Measurements from ENCODE around the gene AKR1C8. TPM values are rescaled to one million over a fixed set of nuclear protein-coding genes. Genes with fewer than 3 reads are reported as not detected.

Gene AKR1C8
- total and polyA plus RNA-seq, 2 of the 13 experiments (the other 11 are each of a cell fraction or from before 2014, with no cell fraction given), result 0.12 TPM; not detected in 1

- no peak for TF ChIP-seq CEBPZ (IDR thresholded peaks at IDR 0.05; ENCODE audit: low read length)
- peak; percentile 66; the same call in 1 of the 2 replicates for TF ChIP-seq RXRB (CRISPR knock-in tag; IDR thresholded peaks at IDR 0.05; ENCODE audit: borderline replicate concordance)
- no peak for TF ChIP-seq ZUFSP (CRISPR knock-in tag; IDR thresholded peaks at IDR 0.05; ENCODE audit: borderline replicate concordance)
- no peak for TF ChIP-seq ZNF670 (CRISPR knock-in tag; IDR thresholded peaks at IDR 0.05; ENCODE audit: borderline replicate concordance)
- TF ChIP-seq NCOA2 (CRISPR knock-in tag; IDR thresholded peaks at IDR 0.05), result peak; percentile 83
- TF ChIP-seq THAP8 (CRISPR knock-in tag; IDR thresholded peaks at IDR 0.05; ENCODE audit: borderline replicate concordance), result no peak
- no peak for TF ChIP-seq AKNA (CRISPR knock-in tag; IDR thresholded peaks at IDR 0.05; ENCODE audit: borderline replicate concordance)
- peak; percentile 82; the same call in 1 of the 2 replicates for TF ChIP-seq NFKBIZ (CRISPR knock-in tag; IDR thresholded peaks at IDR 0.05)
- TF ChIP-seq ZNF75D (CRISPR knock-in tag; IDR thresholded peaks at IDR 0.05; ENCODE audit: borderline replicate concordance), result no peak
- no peak for TF ChIP-seq NFE2 (CRISPR knock-in tag; IDR thresholded peaks at IDR 0.05)
- TF ChIP-seq HHEX (CRISPR knock-in tag; IDR thresholded peaks at IDR 0.05), result no peak
- TF ChIP-seq RBAK (CRISPR knock-in tag; IDR thresholded peaks at IDR 0.05), result no peak
- TF ChIP-seq ZBTB39 (CRISPR knock-in tag; IDR thresholded peaks at IDR 0.05), result no peak
- no peak for TF ChIP-seq MTF2 (CRISPR knock-in tag; IDR thresholded peaks at IDR 0.05; ENCODE audit: borderline replicate concordance)
- TF ChIP-seq NFYB (CRISPR knock-in tag; IDR thresholded peaks at IDR 0.05), result no peak
- no peak for TF ChIP-seq ATF7-NPFF (CRISPR knock-in tag; IDR thresholded peaks at IDR 0.05; ENCODE audit: low read depth)
Measured at GRCh38 chr10:5234106-5234860, 49.3 kb upstream of the AKR1C8 start (continued).

Measured in HepG2 (cell line).